GM21423 (cell line): ENCODE results near the gene CEP170.
"Not testable (repeated sequence)": the region's sequence is repeated elsewhere in the genome, so short reads cannot be mapped to it uniquely, and the experiment has no call there.

ENCODE experiments used
- ATAC-seq: cut with Tn5 transposase; IDR thresholded peaks from one replicate; pipeline ENCODE4 v1.9.1; 2021; ENCODE audit warnings: mild to moderate bottlenecking, moderate library complexity; ENCODE audit not compliant: unreplicated experiment

CEP170 gene

GRCh38 chr1:243236604-243237252 is 18.4 kb downstream of the CEP170 start:
- peak; percentile 84 for ATAC-seq

DNA sequence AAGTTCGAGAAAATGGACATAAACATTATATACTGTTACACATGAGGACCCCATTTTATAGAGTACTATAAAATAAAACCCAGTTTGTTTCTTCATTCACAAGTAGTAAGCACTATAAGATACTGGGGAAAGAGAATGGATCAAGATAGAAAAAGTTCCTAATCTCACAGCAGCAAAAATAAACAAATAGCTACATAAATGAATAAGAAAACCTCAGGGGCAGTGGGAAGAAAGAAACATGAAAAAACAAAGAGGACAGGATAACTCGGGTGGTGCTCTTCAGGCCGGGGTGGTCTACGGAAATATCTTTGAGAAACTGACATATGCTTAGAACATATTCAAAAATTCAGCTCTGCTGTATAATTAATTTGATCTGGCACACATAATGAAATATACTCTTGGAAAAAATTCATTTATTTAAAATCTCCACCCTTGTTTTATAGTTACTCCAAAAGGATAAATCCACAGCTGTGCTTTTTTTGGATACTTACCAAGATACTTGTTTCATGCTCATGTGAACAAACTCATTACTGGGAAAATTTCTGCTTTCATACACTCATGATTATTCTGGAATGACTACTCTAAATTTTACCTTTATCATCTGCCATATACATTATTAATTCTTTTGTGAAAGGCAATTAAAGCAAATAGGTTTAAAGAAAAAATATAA is 20.0 kb downstream of the CEP170 start:
- ATAC-seq, result no peak

GRCh38 chr1:243233908-243234307 is 21.2 kb downstream of the CEP170 start:
- ATAC-seq, result no peak

- no peak for ATAC-seq
Measured at GRCh38 chr1:243230914-243231313, 24.2 kb downstream of the CEP170 start.

DNA sequence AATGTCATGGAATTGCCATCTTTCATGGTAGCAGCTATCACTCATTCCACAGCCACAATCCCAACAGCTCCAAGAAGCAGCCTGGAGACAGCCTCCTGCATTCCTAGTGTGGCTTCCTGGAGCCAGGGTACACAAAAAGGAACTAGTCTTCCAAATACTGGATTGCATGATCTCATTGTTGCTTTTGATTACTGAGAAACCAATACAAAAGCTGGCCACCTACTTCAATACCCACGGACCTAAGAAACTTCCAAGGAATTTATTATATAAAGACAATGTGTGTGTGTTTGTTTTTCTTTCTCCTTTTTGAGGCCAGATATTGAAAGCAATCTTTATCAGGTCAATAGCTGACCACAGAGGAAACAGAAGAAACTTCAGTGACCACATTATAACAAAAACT is 25.6 kb downstream of the CEP170 start:
- no peak for ATAC-seq

- ATAC-seq, result no peak
Measured at GRCh38 chr1:243227622-243228021, 27.5 kb downstream of the CEP170 start.

- no peak for ATAC-seq
Measured at GRCh38 chr1:243218059-243218458, 37.0 kb downstream of the CEP170 start.

- ATAC-seq, result no peak
Measured at GRCh38 chr1:243217349-243217748, 37.7 kb downstream of the CEP170 start.

- no peak for ATAC-seq
Measured at GRCh38 chr1:243216741-243217140, 38.3 kb downstream of the CEP170 start.

- ATAC-seq, result not testable (repeated sequence)
Measured at GRCh38 chr1:243215276-243215875, 39.7 kb downstream of the CEP170 start.

DNA sequence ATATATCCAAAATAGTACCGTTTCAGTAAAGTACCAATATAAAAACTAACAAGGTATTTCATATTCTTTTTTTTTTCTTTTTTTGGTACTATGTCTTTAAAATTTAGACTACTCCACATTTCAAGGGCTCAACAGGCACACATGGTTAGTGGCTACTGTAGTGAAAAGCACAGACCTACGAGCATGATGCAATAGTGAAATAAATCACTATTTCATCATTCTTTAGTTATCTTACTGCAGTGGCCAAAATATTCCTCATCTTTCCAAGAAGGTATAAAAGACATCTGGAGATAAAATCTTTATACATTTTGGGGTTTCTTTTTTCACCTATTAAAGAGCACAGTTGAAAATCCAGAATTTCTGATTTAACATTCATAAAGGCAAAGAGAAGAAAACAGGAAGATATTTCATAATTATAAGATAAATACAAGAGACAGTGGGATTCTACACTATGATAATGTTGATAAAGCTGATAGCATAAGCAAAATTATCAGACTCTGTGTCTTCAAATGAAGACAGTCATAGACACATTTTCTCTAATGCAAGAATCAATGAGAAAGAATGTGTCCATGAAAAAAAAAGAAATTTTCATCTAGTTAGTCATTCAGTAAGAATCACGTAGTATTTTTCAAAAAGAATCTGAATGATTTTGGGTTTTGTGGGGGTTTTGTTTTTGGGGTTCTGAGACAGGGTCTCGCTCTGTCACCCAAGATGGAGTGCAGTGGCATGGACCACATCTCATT is 41.9 kb downstream of the CEP170 start:
- ATAC-seq, result no peak

GRCh38 chr1:243211984-243212383 is 43.1 kb downstream of the CEP170 start:
- ATAC-seq, result not testable (repeated sequence)

DNA sequence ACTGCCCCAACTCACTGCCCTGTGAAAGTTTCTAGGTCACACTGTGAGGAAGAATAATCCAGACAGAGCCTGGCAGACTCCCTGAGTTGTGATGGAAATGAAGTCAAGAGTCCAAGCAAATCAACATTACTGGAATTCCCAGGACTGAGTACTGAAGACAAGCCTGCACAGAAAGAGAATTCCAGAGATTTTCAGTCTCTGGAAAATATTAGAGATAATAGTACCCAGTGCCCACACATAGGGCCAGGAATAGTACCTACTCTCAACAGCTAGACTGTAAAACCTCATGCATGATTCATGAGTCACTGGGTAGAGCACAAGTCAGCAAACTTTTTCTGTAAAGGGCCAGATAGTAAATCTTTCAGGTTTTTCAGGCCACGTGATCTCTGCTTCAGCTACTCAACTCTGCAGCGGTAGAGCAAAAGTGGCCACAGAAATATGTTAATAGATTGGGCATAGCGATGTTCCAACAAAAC is 50.0 kb downstream of the CEP170 start:
- not testable (repeated sequence) for ATAC-seq

- ATAC-seq, result not testable (repeated sequence)
Measured at GRCh38 chr1:243204336-243204735, 50.7 kb downstream of the CEP170 start.

DNA sequence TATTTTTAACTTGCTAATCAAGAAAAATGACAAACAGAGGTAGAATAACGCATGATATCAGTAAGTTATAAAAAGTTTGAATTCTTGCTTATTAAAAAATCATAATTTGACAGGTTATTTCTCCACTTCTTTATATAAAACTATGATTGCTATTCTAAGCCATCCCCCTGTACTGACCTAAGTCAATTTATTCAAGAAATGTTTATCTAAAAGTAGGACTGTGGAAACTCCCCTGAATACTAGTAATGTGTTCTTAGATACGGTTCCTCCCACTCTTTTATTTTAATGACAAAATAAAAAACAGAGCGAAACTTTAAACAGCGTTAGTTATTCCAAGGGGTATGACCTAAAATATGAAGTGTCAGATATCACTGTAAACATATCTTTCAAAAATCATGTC is 51.9 kb downstream of the CEP170 start:
- not testable (repeated sequence) for ATAC-seq

DNA sequence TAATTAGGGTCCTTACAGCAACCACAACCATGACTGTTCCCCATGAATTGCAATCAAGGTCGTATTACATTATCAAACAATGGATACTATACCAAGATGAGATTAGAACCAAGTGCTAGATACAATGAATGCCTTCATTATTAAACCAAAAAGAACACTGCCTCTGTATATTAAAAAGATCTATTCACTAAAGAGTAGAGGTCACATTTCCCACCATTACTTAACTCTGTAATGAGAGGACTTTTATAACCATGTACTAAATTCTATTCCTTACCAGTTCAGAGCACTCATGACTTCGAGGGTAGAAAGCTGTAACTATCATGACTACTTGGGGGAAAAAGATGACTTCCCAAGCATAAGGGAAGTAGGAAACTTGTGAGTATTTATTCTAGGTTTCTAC is 53.8 kb downstream of the CEP170 start:
- ATAC-seq, result not testable (repeated sequence)

DNA sequence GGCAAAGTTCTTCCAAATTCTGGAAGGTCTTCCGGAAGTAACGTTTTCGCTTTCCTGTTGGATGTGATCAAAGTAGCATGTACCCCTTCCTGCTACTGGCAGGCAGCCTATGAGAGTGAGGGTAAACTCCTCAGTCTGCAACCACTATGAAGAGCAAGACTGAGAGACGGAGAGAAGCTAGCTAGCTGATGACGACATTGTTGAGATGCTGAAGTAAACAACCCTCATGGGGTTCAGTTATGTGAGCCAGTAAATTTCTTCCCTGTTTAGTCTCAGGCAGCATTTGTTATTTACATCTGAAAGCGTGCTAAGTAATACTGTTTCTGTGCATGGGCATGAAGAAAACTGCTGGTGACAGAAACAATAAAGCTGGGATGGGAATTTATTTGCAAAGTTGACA is 57.6 kb downstream of the CEP170 start:
- ATAC-seq, result not testable (repeated sequence)

DNA sequence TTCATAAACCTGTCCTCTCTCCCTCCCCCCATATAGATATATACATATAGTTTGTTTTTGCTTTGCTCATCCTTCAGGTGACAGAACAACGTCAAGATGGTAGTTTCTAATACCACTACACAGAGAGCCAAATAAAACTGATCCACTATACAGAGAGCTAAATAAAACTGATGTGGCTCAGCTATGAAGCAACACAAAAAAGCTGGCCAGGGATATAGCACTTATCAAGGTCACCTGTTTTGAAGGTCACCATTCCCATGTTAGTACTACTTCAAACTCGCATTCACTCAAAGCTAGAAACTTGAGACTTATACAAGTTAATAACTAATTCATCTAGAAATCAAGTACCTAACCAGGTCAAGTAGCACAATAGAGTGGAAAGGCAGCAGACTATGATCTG is 61.8 kb downstream of the CEP170 start:
- ATAC-seq, result not testable (repeated sequence)

DNA sequence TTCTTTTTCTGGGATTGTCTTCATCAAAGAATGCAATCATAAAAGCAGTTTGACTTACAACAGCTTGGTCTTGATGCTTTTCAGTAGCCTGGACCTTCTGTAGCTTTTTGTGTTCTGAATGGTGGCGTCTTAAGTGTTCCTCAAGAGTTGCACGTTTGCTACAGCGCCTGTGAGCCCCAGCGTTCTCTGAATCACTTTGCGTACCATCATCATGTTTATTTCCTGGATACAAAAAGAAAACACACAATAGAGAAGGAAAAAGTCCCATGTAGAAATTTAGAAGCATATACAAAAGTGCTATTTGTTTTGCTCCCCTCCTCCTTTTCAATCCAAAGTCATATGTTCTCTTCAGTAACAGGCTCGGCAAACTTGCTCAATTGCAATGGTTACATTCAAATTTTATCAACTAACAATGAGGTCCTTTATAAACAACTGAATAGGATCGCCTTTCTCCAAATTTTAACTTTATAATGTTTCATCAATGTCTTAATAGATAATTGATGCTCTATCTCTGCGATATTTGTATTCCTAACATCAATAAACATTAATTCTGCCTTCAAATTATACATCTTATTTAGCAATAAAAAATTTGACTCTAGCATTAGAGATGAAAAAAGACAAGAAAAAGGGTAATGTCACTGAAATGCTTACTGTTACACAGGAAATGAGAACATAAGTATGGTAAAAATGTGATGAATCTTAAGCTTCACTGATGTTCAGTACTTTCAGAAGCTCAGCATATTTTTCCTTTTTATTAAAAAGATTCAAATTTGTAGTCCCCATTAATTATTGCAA is 68.7 kb downstream of the CEP170 start:
- not testable (repeated sequence) for ATAC-seq

GRCh38 chr1:243184787-243185186 is 70.3 kb downstream of the CEP170 start:
- ATAC-seq, result not testable (repeated sequence)
